Thoracic aorta (tissue), 2 donors: ENCODE measurements around the gene ENTREP3. TPM values are rescaled to one million over a fixed set of nuclear protein-coding genes. Genes with fewer than 3 reads are reported as not detected.
A peak's percentile ranks its signal among the peaks of the same experiment; 100 is the strongest.
"Not testable (repeated sequence)": the region's sequence is repeated elsewhere in the genome, so short reads cannot be mapped to it uniquely, and the experiment has no call there.

Experiments
- ATAC-seq: fragments of 150-250 bp; one replicate; pipeline ENCODE4 v1.8.0; 2017; ENCODE audit warnings: low read depth; ENCODE audit not compliant: insufficient number of reproducible peaks, low FRiP score
- DNase-seq: peaks from one replicate; pipeline ENCODE4 v3.0.0-alpha.2; 2020; ENCODE audit warnings: low spot score
- H3K27ac ChIP-seq, 2 donors: fragments of 200-600 bp; sonication (generic); 1 replicate in 1 of 2; 2 replicates in 1 of 2; pipeline ENCODE4 v1.5.1; 2016; ENCODE audit warnings: mild to moderate bottlenecking in 2 of 2, moderate library complexity in 2 of 2
- H3K27me3 ChIP-seq: fragments of 200-600 bp; sonication (generic); replicated peaks from 2 replicates; pipeline ENCODE4 v1.6.0; 2016; ENCODE audit warnings: mild to moderate bottlenecking; ENCODE audit not compliant: insufficient read depth
- H3K36me3 ChIP-seq: fragments of 200-600 bp; sonication (generic); one replicate; pipeline ENCODE4 v1.5.1; 2016
- H3K4me1 ChIP-seq, 2 donors: fragments of 200-600 bp; sonication (generic); 1 replicate in 1 of 2; 2 replicates in 1 of 2; pipeline versions ENCODE4 v1.5.1 to v1.6.0; 2016; ENCODE audit warnings: low read depth in 2 of 2, mild to moderate bottlenecking in 1 of 2; ENCODE audit not compliant: control insufficient read depth in 1 of 2
- H3K4me3 ChIP-seq: fragments of 200-600 bp; sonication (generic); 2 replicates; pipeline ENCODE4 v1.5.1; 2016; ENCODE audit warnings: mild to moderate bottlenecking
- H3K9me3 ChIP-seq: fragments of 200-600 bp; sonication (generic); 2 replicates; pipeline ENCODE4 v1.5.1; 2016
- total RNA-seq, 2 donors: library from RNA; depleted of rRNA; stranded (reverse); fragments of >200 nt; gene quantifications; one replicate each; pipeline versions ENCODE4 v1.1.0 to v1.2.3, GENCODE V29; 2016
- TF ChIP-seq, protein P1 (sequence below): fragments of 200-600 bp; sonication (generic); IDR thresholded peaks from one replicate; pipeline ENCODE4 v1.5.1; 2019; ENCODE audit warnings: antibody characterized with exemption

The ENTREP3 gene
- total RNA-seq, 2 donors from 2014 or later: 14.7 to 16.1 TPM

DNA sequence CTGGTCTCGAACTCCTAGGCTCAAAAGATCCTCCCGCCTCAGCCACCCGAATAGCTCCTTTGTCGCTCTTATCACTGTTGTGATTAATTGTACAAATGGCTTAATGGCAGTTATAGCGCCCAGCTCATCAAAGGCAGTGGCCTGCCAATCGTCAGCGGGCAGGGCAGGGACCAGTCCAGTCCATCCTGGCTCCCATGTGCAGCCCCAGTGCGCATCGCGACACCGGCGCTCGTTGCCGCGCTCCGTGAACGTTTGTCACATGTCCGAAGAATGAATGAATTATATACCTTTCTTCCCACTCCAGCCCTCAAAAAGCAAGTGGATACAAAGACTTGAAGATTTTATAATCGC, 28.4 kb downstream of the ENTREP3 start:
- Histone ChIP-seq H3K4me1 (peaks cover 30 to 44% of the 10 kb centered on the region in 2 donors), H3K4me3 (peak overlapping the region; percentile 74), H3K36me3 (no peaks in the 10 kb centered on the region), H3K9me3 (no peaks in the 10 kb centered on the region), H3K27ac (peak overlapping the region; percentile 74 to 77), H3K27me3 (no peaks in the 10 kb centered on the region)
- TF ChIP-seq, protein P1, sequence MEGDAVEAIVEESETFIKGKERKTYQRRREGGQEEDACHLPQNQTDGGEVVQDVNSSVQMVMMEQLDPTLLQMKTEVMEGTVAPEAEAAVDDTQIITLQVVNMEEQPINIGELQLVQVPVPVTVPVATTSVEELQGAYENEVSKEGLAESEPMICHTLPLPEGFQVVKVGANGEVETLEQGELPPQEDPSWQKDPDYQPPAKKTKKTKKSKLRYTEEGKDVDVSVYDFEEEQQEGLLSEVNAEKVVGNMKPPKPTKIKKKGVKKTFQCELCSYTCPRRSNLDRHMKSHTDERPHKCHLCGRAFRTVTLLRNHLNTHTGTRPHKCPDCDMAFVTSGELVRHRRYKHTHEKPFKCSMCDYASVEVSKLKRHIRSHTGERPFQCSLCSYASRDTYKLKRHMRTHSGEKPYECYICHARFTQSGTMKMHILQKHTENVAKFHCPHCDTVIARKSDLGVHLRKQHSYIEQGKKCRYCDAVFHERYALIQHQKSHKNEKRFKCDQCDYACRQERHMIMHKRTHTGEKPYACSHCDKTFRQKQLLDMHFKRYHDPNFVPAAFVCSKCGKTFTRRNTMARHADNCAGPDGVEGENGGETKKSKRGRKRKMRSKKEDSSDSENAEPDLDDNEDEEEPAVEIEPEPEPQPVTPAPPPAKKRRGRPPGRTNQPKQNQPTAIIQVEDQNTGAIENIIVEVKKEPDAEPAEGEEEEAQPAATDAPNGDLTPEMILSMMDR: no peak
- no peak for ATAC-seq
- DNase-seq: no peak

DNA sequence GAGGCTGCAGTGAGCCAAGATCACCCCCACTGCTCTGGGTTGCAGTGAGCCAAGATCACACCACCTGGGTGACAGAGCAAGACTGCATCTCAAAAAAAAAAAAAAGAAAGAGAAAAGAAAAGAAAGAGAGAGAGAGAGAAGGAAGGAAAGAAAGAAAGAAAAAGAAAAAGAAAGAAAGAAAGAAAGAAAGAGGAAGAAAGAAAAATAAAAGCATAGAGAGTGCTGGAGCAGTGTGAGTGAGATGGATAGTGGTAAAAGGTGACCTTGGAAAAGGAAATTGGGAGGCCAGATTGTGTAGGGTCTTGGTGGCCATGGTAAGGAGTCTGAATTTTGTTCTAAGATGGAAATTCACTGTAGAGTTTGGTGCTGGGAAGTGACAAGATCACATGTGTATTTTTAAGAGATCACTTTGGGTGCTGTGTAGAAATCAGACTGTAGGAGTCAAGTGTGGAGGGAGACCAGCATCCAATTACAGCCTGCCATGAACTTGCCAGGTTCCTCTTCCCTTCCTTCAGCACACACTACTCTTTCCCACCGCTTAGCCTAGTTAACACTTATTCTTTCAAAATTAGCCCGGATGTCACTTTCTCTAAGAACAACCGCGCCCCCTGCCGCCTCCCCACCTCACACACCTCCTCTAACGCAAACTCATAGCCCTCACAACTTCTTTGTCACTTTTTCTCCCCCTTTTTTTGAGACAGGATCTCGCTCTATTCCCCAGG, 28.9 kb downstream of the ENTREP3 start:
- Histone ChIP-seq H3K36me3 (no peaks in the 10 kb centered on the region), H3K4me3 (peak overlapping the region; percentile 74), H3K27ac (peak overlapping the region; percentile 74 to 77), H3K27me3 (no peaks in the 10 kb centered on the region), H3K9me3 (no peaks in the 10 kb centered on the region), H3K4me1 (peaks cover 26 to 38% of the 10 kb centered on the region in 2 donors)
- DNase-seq: peak; percentile 55
- ATAC-seq: peak; percentile 10
- TF ChIP-seq, protein P1: peak; percentile 44

DNA sequence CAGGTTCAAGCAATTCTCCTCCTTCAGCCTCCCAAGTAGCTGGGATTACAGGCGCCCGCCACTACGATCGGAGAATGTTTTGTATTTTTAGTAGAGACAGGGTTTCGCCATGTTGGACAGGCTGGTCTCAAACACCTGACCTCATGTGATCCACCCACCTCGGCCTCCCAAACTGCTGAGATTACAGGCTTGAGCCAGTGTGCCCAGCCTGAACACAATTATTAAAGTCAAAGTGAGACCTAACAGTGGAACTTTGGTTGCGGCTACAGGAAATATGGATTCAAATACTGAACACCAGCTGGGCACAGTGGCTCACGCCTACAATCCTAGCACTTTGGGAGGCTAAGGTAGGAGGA, 29.9 kb downstream of the ENTREP3 start:
- H3K4me3 ChIP-seq, H3K27me3 ChIP-seq, H3K9me3 ChIP-seq, H3K36me3 ChIP-seq, DNase-seq, ATAC-seq: not testable (repeated sequence)
- peaks cover 26 to 35% of the 10 kb centered on the region in 2 donors for H3K4me1 ChIP-seq
- H3K27ac ChIP-seq: peak overlapping the region; percentile 61 to 77

DNA sequence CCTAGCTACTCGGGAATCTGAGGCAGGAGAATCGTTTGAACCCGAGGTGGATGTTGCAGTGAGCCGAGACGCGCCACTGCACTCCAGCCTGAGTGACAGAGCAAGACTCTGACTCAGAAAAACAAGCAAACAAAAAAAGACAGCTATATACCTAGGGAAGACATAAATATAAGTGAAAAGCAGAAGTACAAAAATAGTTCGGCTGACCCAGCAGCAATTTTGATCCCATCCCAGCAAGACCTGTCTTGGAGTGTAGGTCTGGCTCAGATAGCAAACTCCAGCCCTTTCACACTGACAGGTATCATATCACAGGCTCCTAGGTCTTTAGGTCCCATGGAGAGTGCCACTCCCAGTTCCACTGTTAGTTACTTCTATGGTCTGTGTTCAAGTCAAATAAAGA, 32.2 kb downstream of the ENTREP3 start:
- ATAC-seq (no peak), DNase-seq (no peak)
- H3K27me3 ChIP-seq: no peaks in the 10 kb centered on the region
- no peaks in the 10 kb centered on the region for H3K36me3 ChIP-seq
- H3K4me3 ChIP-seq: no peak overlapping the region
- no peaks in the 10 kb centered on the region for H3K9me3 ChIP-seq
- TF ChIP-seq, protein P1: no peak
- peaks cover 24 to 32% of the 10 kb centered on the region in 2 donors for H3K4me1 ChIP-seq
- no peak overlapping the region for H3K27ac ChIP-seq

DNA sequence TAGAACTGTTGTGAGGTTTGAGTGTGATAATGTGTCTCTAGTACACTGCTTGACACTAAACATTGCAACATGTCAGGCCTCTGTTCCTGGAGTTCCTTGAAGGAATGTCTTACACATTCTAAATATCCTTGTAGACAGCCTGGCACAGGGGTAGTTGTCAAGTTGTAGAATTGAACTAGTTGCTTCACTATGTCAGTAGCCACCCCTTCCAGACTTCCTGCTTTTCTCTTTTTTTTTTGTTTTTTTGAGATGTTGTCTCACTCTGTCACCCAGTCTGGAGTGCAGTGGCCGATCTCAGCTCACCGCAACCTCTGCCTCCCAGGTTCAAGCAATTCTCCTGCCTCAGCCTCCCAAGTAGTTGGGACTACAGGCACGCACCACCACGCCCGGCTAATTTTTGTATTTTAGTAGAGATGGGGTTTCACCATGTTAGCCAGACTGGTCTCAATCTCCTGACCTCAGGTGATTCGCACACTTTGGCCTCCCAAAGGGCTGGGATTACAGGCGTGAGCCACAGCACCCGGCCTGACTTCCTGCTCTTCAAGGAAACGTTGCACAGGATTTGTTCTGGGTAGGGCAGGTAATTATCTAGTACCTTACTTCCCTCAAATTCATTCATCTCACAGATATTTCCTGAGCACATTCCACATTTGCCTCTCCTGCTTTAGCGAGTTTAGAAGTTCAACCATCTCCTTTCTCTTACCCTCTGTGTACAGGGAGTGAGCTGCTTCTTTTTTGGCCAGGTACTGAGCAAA, 34.9 kb downstream of the ENTREP3 start:
- not testable (repeated sequence) for H3K9me3 ChIP-seq, DNase-seq, H3K27me3 ChIP-seq, ATAC-seq, H3K36me3 ChIP-seq, H3K27ac ChIP-seq, H3K4me3 ChIP-seq
- H3K4me1 ChIP-seq: peaks cover 13 to 16% of the 10 kb centered on the region in 2 donors

DNA sequence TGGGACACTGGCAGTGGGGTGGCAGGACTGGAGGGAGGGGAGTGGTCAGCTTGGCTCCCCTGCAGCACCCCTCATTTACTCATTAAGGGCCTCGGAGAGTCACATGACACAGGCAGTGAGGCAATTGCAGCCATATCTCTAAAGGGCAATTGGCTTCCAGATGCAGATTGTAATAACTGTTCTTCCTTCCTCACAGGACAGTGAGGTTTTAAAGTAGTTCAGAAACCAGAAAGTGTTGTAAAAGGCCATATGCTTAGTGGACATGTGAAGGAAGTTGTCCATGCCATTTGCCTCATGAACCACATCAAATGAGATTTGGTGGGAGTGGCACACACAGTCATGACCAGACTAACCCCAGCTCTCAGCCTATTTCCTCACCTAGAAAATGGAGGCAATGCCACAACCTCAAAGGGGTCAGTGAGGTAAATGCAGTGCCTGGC, 35.7 kb downstream of the ENTREP3 start:
- no peaks in the 10 kb centered on the region for H3K27me3 ChIP-seq
- H3K27ac ChIP-seq: no peak overlapping the region
- ATAC-seq: no peak
- TF ChIP-seq, protein P1: no peak
- H3K4me3 ChIP-seq: no peak overlapping the region
- H3K36me3 ChIP-seq: no peaks in the 10 kb centered on the region
- no peaks in the 10 kb centered on the region for H3K9me3 ChIP-seq
- H3K4me1 ChIP-seq: peaks cover 7 to 8% of the 10 kb centered on the region in 2 donors
- no peak for DNase-seq
